HEK293T (cell line): ENCODE measurements around the gene APH1A.
A peak's percentile ranks its signal among the peaks of the same experiment; 100 is the strongest.

Experiments
- CTCF ChIA-PET: fragments of 350-600 bp; formaldehyde crosslinking; extraction: SDS; loops from one replicate; lab custom pipeline; 2021; ENCODE audit warnings: antibody characterized with exemption, inconsistent platforms; lab: Yijun Ruan, JAX
- POLR2A ChIA-PET: fragments of 350-600 bp; formaldehyde crosslinking; extraction: SDS; loops from one replicate; lab custom pipeline; 2020; ENCODE audit warnings: antibody characterized with exemption, inconsistent platforms; lab: Yijun Ruan, JAX
- DNase-seq: peaks from one replicate; pipeline ENCODE4 v3.0.0; 2012; ENCODE audit warnings: mixed read lengths; ENCODE audit errors: extremely low spot score
- ARNT ChIP-seq: fragments of 450-650 bp; IDR thresholded peaks from 2 replicates; pipeline ENCODE4 v1.6.1; 2017; ENCODE audit warnings: mild to moderate bottlenecking
- BHLHE40 ChIP-seq: fragments of 450-650 bp; IDR thresholded peaks from 2 replicates; pipeline ENCODE4 v1.6.1; 2016; ENCODE audit warnings: mild to moderate bottlenecking, moderate library complexity, borderline replicate concordance
- CTBP1 ChIP-seq: fragments of 450-650 bp; IDR thresholded peaks from 2 replicates; pipeline ENCODE4 v1.6.1; 2016; ENCODE audit warnings: borderline replicate concordance
- ELF4 ChIP-seq: fragments of 450-650 bp; IDR thresholded peaks from 2 replicates; pipeline ENCODE4 v1.6.1; 2017; ENCODE audit warnings: antibody characterized with exemption
- FOXA1 ChIP-seq: fragments of 450-650 bp; IDR thresholded peaks from 2 replicates; pipeline ENCODE4 v1.6.1; 2016; ENCODE audit warnings: mild to moderate bottlenecking
- FOXK2 ChIP-seq: fragments of 450-650 bp; IDR thresholded peaks from 2 replicates; pipeline ENCODE4 v1.6.1; 2016; ENCODE audit warnings: mild to moderate bottlenecking
- FOXM1 ChIP-seq: fragments of 450-650 bp; IDR thresholded peaks from 2 replicates; pipeline ENCODE4 v1.6.1; 2017; ENCODE audit warnings: mild to moderate bottlenecking, borderline replicate concordance
- HDGF ChIP-seq: fragments of 450-650 bp; IDR thresholded peaks from 2 replicates; pipeline ENCODE4 v1.6.1; 2017; ENCODE audit warnings: antibody characterized with exemption, borderline replicate concordance
- L3MBTL2 ChIP-seq: fragments of 450-650 bp; conservative IDR thresholded peaks from 2 replicates; pipeline ENCODE4 v1.6.1; 2016; ENCODE audit warnings: mild to moderate bottlenecking
- LEF1 ChIP-seq: fragments of 450-650 bp; IDR thresholded peaks from 2 replicates; pipeline ENCODE4 v1.6.1; 2017; ENCODE audit warnings: mild to moderate bottlenecking, borderline replicate concordance
- NFRKB ChIP-seq: fragments of 450-650 bp; IDR thresholded peaks from 2 replicates; pipeline ENCODE4 v1.6.1; 2016; ENCODE audit warnings: mild to moderate bottlenecking, moderate library complexity
- SP1 ChIP-seq: fragments of 450-650 bp; IDR thresholded peaks from 2 replicates; pipeline ENCODE4 v1.6.1; 2017
- SUZ12 ChIP-seq: fragments of 450-650 bp; IDR thresholded peaks from 2 replicates; pipeline ENCODE4 v1.6.1; 2016; ENCODE audit warnings: mild to moderate bottlenecking
- TARDBP ChIP-seq: fragments of 450-650 bp; IDR thresholded peaks from 2 replicates; pipeline ENCODE4 v1.6.1; 2016
- ZNF384 ChIP-seq: fragments of 450-650 bp; IDR thresholded peaks from 2 replicates; pipeline ENCODE4 v1.6.1; 2016
- TF ChIP-seq, protein P1 (sequence below): fragments of 450-650 bp; IDR thresholded peaks from 2 replicates; pipeline ENCODE4 v1.6.1; 2016

APH1A gene

DNA sequence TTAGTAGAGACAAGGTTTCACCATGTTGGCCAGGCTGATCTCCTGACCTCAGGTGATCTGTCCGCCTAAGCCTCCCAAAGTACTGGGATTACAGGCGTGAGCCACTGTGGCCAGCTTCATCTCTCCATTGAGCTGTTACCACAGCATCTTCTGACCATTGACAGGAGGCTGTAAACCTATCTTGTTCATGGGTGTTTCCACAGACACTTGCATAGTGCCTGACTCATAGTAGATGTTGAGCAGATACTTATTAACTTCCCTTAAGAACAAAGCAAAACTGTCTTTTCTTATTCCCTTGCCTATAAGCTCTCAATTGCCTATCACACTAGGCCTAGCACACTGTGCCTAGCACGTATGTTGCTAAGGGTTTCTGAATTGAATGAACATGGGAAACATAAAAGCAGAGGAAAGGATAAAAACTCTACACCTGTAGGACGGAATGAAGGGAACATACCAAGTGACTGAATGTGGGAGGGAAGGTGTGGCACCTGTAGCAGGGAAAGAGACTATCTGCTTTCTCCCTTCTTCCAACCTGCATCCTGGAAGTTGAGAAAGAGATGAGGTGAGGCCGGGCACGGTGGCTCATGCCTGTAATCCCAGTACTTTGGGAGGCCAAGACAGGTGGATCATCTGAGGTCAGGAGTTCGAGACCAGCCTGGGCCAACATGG is 2.6 kb upstream of the APH1A start:
- CTCF ChIA-PET, result interaction anchor here (2.1 to 3.6 kb wide), 3 partner anchors 10 to 15 kb away, joined by 9 to 20 read pairs (median 11); partner anchors contain the start of gene CA14
- TF ChIP-seq HDGF (no peak), NFRKB (no peak), FOXM1 (no peak), ELF4 (no peak), TARDBP (no peak), CTBP1 (no peak), SP1 (no peak), ZNF384 (no peak), SUZ12 (no peak), L3MBTL2 (no peak), FOXK2 (no peak), LEF1 (no peak), ARNT (no peak), FOXA1 (no peak), BHLHE40 (no peak)
- TF ChIP-seq, protein P1, sequence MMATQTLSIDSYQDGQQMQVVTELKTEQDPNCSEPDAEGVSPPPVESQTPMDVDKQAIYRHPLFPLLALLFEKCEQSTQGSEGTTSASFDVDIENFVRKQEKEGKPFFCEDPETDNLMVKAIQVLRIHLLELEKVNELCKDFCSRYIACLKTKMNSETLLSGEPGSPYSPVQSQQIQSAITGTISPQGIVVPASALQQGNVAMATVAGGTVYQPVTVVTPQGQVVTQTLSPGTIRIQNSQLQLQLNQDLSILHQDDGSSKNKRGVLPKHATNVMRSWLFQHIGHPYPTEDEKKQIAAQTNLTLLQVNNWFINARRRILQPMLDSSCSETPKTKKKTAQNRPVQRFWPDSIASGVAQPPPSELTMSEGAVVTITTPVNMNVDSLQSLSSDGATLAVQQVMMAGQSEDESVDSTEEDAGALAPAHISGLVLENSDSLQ, result no peak
- POLR2A ChIA-PET, result interaction anchor here (1.0 to 6.7 kb wide), 4 partner anchors 10 to 35 kb away, joined by 4 to 137 read pairs (median 8); partner anchors contain the start of genes ANP32E and CA14
- DNase-seq, result no peak

DNA sequence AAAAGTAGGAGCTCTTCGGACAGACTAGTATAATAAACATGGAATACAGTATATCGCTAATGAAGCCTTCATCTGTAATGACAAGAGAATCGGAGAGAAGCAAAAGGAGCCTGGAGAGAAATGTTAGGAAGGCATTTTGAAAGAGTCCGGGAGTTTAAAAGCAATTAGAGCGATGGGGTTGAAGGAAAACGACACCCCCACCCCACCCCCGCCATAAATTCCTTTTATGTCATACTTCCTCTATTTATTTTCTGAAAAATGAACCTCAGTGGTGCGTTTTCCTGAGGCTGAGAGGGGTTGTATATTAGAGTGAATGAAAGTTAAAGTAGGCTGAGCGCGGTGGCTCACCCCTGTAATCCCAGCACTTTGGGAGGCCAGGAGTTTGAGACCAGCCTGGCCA is 635 bp upstream of the APH1A start:
- CTCF ChIA-PET, result interaction anchor here (0.6 to 2.2 kb wide), 3 partner anchors 12 to 210 kb away, joined by 3 to 10 read pairs (median 3); no protein-coding TSS in a partner anchor
- POLR2A ChIA-PET, result interaction anchor here (0.6 to 6.7 kb wide), 7 partner anchors 10 to 248 kb away, joined by 3 to 137 read pairs (median 3); partner anchors contain the start of gene CA14

GRCh38 chr1:150268340-150268704 is 494 bp downstream of the APH1A start:
- peak; percentile 43 for DNase-seq
- TF ChIP-seq L3MBTL2 (no peak), HDGF (no peak), ZNF384 (no peak), BHLHE40 (no peak), FOXK2 (no peak), FOXM1 (no peak), NFRKB (no peak), ARNT (no peak), SUZ12 (no peak), CTBP1 (no peak), ELF4 (no peak)
- TF ChIP-seq, protein P1, result no peak
- ChIA-PET POLR2A (interaction anchor here (1.0 to 6.7 kb wide), 4 partner anchors 9 to 249 kb away, joined by 3 to 137 read pairs (median 12); partner anchors contain the start of gene CA14), CTCF (interaction anchor here (2.2 kb wide), 1 partner anchor 13 kb away, joined by 10 read pairs; no protein-coding TSS in a partner anchor)

More for the DNA sequence above, 635 bp upstream of the APH1A start:
- no peak for TF ChIP-seq FOXM1
- no peak for TF ChIP-seq TARDBP
- no peak for TF ChIP-seq SP1
- no peak for TF ChIP-seq ELF4
- no peak for TF ChIP-seq FOXK2
- TF ChIP-seq BHLHE40, result no peak
- TF ChIP-seq ARNT, result no peak
- TF ChIP-seq L3MBTL2, result no peak
- no peak for DNase-seq

GRCh38 chr1:150267896-150268295 is 920 bp downstream of the APH1A start:
- CTCF ChIA-PET, result no interaction called here
- TF ChIP-seq L3MBTL2 (no peak), FOXM1 (no peak), ARNT (no peak), TARDBP (no peak)
- TF ChIP-seq, protein P1, result no peak
- POLR2A ChIA-PET, result no interaction called here
- no peak for DNase-seq

- no peak for TF ChIP-seq LEF1
- no peak for TF ChIP-seq ELF4
- TF ChIP-seq BHLHE40, result no peak
- TF ChIP-seq SP1, result no peak
- no peak for TF ChIP-seq HDGF
- TF ChIP-seq SUZ12, result no peak
- TF ChIP-seq FOXA1, result no peak
- TF ChIP-seq ARNT, result no peak
- no peak for DNase-seq
- ChIA-PET POLR2A (interaction anchor here (1.6 to 10.0 kb wide), 2 partner anchors 8 to 18 kb away, joined by 3 to 137 read pairs; partner anchors contain the start of genes APH1A and C1orf54), CTCF (interaction anchor here (0.8 kb wide), 1 partner anchor 166 kb away, joined by 3 read pairs; no protein-coding TSS in a partner anchor)
Observed at GRCh38 chr1:150263549-150263948, 5.3 kb downstream of the APH1A start.
